ENCODE results near the gene PSMD13. TPM values are rescaled to one million over a fixed set of nuclear protein-coding genes. Genes with fewer than 3 reads are reported as not detected.

The PSMD13 gene
- total and polyA plus RNA-seq, 2 of the 4 experiments (the other 2 are of a cell fraction) = 177 to 217 TPM

GRCh38 chr11:270451-271318 is 33.9 kb downstream of the PSMD13 start:
- intact Hi-C loops (cut with micrococcal nuclease) (no loop called here), dilution Hi-C loops (cut with HindIII; ENCODE audit: low sequenced_read_pairs, unreplicated experiment) (no loop called here)
- CTCF ChIA-PET = interaction anchor here (0.6 kb wide), 1 partner anchor 70 kb away, joined by 3 read pairs; no protein-coding TSS in a partner anchor

More at GRCh38 chr11:270451-271318, 33.9 kb downstream of the PSMD13 start:
- Histone ChIP-seq H3K4me1 (ENCODE audit: control insufficient read depth, insufficient read depth, low read length) (no peaks in the 10 kb centered on the region), H2BK20ac (ENCODE audit: low read depth, low read length) (no peak overlapping the region), H3K4me3 (ENCODE audit: insufficient read depth, low read depth, low read length) (no peak overlapping the region), H3K23ac (ENCODE audit: low read depth, low read length) (no peak overlapping the region), H3K56ac (ENCODE audit: extremely low read depth, insufficient read depth, low read length) (no peak overlapping the region), H4K8ac (ENCODE audit: low read depth in 2 of 2, low read length in 2 of 2) (no peak overlapping the region), H3K18ac (ENCODE audit: low read depth, low read length) (no peak overlapping the region), H2BK120ac (ENCODE audit: low read depth, low read length) (no peak overlapping the region), H3K27ac (ENCODE audit: insufficient read depth, low read length) (no peak overlapping the region), H2AK9ac (replicated peaks; ENCODE audit: low read depth, low read length, poor library complexity) (peak overlapping the region; percentile 11), H2AK5ac (ENCODE audit: low read depth, low read length) (no peak overlapping the region), H2BK15ac (ENCODE audit: low read depth, low read length) (no peak overlapping the region), H2BK5ac (ENCODE audit: low read depth, low read length, poor library complexity, severe bottlenecking) (no peak overlapping the region), H3K9me1 (ENCODE audit: insufficient read depth, low read length) (no peaks in the 10 kb centered on the region), H3K9me3 (ENCODE audit: control insufficient read depth, insufficient read depth, low read length) (0 out of 2 replicates have a peak, but pooled peaks cover 2% of the 10 kb centered on the region), H3K9ac (ENCODE audit: low read depth, low read length) (no peak overlapping the region), H3K4me2 (ENCODE audit: low read depth, low read length) (no peak overlapping the region), H4K20me1 (ENCODE audit: insufficient read depth, low read length) (no peaks in the 10 kb centered on the region), H3K14ac (replicated peaks; ENCODE audit: low read depth, low read length) (no peak overlapping the region), H2AFZ (replicated peaks; ENCODE audit: low read length, poor library complexity) (no peak overlapping the region), H3K36me3 (ENCODE audit: control insufficient read depth, insufficient read depth, low read length) (no peaks in the 10 kb centered on the region), H3K79me1 (ENCODE audit: low read depth in 1 of 2, low read length in 2 of 2) (no peaks in the 10 kb centered on the region), H3K4ac (ENCODE audit: low read depth, low read length) (no peak overlapping the region), H4K5ac (ENCODE audit: low read depth, low read length) (no peak overlapping the region), H3K27me3 (ENCODE audit: control insufficient read depth, insufficient read depth, low read length) (peaks cover 42% of the 10 kb centered on the region), H4K91ac (ENCODE audit: insufficient read depth, low read depth, low read length) (no peak overlapping the region)
- POLR2A ChIA-PET (ENCODE audit: unreplicated experiment) = no interaction called here
- DNase-seq = no peak
- TF ChIP-seq ELK1 (IDR thresholded peaks at IDR 0.05; ENCODE audit: borderline replicate concordance, low read depth, low read length) (no peak), RCOR1 (IDR thresholded peaks at IDR 0.05; ENCODE audit: insufficient replicate concordance, low read length) (no peak), RAD21 (IDR thresholded peaks at IDR 0.05; ENCODE audit: low read length) (no peak), SMC3 (IDR thresholded peaks at IDR 0.05; ENCODE audit: low read depth, low read length) (no peak), RFX5 (IDR thresholded peaks at IDR 0.05; ENCODE audit: low read depth, low read length) (no peak), CHD1 (IDR thresholded peaks at IDR 0.05; ENCODE audit: low read depth, low read length) (no peak), CEBPB (IDR thresholded peaks at IDR 0.05; ENCODE audit: low read depth, low read length) (no peak), FOS (IDR thresholded peaks at IDR 0.05; ENCODE audit: low read depth, low read length) (no peak)
- no TSS peak for BruUV-seq (replicated peaks)
- ATAC-seq (ENCODE audit: low read depth) = no peak
- in situ Hi-C loops (cut with MboI; ENCODE audit: low sequenced_read_pairs) = no loop called here
- 67% methylated on average over 3 of the region's 18 CpGs; no CpG with 5 or more reads in 1 of the 2 experiments for WGBS, 2 experiments (ENCODE audit: extremely low coverage in 2 of 2, insufficient read length in 1 of 2)
